ENCODE data around the gene EMILIN2. TPM values are rescaled to one million over a fixed set of nuclear protein-coding genes. Genes with fewer than 3 reads are reported as not detected.
"Not testable (repeated sequence)": the region's sequence is repeated elsewhere in the genome, so short reads cannot be mapped to it uniquely, and the experiment has no call there.

The EMILIN2 gene
- 8.7 and 12.5 TPM in 2 replicates for total RNA-seq
- long read RNA-seq, partial matches to known transcripts: 0 of 5 reads
- long read RNA-seq, other reads (novel, unspliced or antisense): 3 of 5 reads

DNA sequence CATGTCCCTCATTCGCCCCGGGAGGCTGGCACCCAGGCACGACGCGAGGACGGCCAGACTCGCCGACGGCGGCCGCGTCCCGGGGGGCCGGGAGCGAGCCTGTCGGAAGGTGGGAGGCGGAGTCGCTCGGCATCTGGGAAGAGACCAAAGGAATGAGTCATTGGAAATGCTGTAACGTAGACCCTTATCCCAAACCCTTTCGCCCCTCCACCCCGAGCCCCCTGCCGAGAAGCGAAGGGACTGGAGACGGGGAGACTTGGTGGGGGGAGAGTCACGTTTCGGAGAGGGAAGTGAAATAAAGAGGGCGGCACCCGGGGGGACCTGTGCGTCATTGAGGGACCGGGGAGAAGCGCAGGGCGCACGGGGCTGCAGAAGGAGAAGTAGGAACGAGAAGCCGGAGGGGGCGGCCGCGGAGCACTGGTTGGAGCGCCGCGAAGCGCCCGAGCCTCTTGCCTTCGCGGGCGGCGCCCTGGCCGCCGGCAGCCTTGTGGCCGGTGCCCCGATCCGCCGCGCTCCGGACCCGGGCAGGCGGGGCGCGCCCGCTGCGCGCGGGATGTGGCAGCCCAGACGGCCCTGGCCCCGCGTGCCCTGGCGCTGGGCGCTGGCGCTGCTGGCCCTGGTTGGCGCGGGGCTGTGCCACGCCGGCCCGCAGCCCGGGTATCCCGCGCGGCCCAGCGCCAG lies at the start of gene EMILIN2:
Gene EMILIN2, plus strand, starts transcription at position 371 of the 681 bp plus-strand sequence. Its CDS starts 183 bp downstream, at position 554.
- Mint-ChIP-seq H3K36me3 (ENCODE audit: insufficient read depth) (no peaks in the 10 kb centered on the region), H3K4me1 (ENCODE audit: low read depth) (peaks cover 6% of the 10 kb centered on the region), H3K9me3 (ENCODE audit: low read depth) (no peaks in the 10 kb centered on the region), H3K27me3 (peaks cover 76% of the 10 kb centered on the region), H3K27ac (no peak within 1 kb of the TSS), H3K4me3 (ENCODE audit: low read depth) (peak within 1 kb of the TSS; percentile 70)
- TF ChIP-seq, protein P1, sequence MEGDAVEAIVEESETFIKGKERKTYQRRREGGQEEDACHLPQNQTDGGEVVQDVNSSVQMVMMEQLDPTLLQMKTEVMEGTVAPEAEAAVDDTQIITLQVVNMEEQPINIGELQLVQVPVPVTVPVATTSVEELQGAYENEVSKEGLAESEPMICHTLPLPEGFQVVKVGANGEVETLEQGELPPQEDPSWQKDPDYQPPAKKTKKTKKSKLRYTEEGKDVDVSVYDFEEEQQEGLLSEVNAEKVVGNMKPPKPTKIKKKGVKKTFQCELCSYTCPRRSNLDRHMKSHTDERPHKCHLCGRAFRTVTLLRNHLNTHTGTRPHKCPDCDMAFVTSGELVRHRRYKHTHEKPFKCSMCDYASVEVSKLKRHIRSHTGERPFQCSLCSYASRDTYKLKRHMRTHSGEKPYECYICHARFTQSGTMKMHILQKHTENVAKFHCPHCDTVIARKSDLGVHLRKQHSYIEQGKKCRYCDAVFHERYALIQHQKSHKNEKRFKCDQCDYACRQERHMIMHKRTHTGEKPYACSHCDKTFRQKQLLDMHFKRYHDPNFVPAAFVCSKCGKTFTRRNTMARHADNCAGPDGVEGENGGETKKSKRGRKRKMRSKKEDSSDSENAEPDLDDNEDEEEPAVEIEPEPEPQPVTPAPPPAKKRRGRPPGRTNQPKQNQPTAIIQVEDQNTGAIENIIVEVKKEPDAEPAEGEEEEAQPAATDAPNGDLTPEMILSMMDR (IDR thresholded peaks at IDR 0.05; ENCODE audit: unreplicated experiment): no peak
- peak; percentile 18 for DNase-seq (ENCODE audit: low spot score, unreplicated experiment)

DNA sequence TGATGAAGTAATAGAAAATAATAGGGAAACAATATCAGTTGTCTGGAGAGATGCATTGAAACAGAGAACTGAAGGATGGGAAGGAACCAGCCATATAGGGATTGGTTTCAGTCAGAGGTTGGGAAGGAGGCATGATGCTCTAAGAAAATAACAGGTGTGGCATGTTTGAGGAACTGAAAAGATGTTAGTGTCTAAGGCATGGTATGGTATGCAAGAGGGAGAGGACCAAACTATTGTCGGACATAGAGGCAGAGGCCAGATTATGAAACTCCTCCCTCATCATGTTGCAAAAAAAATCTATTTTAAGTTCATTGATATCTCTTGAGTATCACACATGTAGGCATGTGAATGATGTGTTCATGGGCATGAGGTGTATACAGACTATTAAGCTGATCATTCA lies 48.9 kb upstream of the EMILIN2 start:
- Mint-ChIP-seq H3K9me3 (ENCODE audit: low read depth) (no peaks in the 10 kb centered on the region), H3K4me3 (ENCODE audit: low read depth) (no peak overlapping the region), H3K27ac (no peak overlapping the region), H3K27me3 (no peaks in the 10 kb centered on the region), H3K36me3 (ENCODE audit: insufficient read depth) (peaks cover 16% of the 10 kb centered on the region), H3K4me1 (ENCODE audit: low read depth) (peaks cover 2% of the 10 kb centered on the region)
- TF ChIP-seq, protein P1 (IDR thresholded peaks at IDR 0.05; ENCODE audit: unreplicated experiment): no peak
- DNase-seq (ENCODE audit: low spot score, unreplicated experiment): no peak

DNA sequence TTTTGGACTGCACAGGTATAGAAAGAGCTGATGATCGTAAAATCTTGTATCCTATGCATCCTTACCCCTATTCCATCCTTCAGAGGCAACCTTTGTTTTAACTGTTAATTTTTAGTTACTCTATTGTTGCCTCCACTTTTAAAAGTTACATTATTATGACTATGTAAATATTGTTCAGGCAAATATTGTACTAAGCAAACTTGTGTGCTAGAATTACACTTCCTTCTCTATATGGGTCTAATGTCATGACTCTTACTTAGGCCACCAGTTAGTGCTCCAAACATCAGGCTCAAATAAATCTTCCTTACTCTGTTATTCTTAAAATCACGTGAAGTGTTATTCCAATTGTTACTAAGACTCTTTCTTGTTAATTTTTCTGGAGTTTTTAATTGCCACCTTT lies 47.4 kb upstream of the EMILIN2 start:
- Mint-ChIP-seq H3K36me3 (ENCODE audit: insufficient read depth) (peaks cover 14% of the 10 kb centered on the region), H3K4me3 (ENCODE audit: low read depth) (no peak overlapping the region), H3K4me1 (ENCODE audit: low read depth) (peaks cover 2% of the 10 kb centered on the region), H3K27me3 (no peaks in the 10 kb centered on the region), H3K9me3 (ENCODE audit: low read depth) (no peaks in the 10 kb centered on the region), H3K27ac (no peak overlapping the region)
- TF ChIP-seq, protein P1 (IDR thresholded peaks at IDR 0.05; ENCODE audit: unreplicated experiment): no peak
- DNase-seq (ENCODE audit: low spot score, unreplicated experiment): no peak

DNA sequence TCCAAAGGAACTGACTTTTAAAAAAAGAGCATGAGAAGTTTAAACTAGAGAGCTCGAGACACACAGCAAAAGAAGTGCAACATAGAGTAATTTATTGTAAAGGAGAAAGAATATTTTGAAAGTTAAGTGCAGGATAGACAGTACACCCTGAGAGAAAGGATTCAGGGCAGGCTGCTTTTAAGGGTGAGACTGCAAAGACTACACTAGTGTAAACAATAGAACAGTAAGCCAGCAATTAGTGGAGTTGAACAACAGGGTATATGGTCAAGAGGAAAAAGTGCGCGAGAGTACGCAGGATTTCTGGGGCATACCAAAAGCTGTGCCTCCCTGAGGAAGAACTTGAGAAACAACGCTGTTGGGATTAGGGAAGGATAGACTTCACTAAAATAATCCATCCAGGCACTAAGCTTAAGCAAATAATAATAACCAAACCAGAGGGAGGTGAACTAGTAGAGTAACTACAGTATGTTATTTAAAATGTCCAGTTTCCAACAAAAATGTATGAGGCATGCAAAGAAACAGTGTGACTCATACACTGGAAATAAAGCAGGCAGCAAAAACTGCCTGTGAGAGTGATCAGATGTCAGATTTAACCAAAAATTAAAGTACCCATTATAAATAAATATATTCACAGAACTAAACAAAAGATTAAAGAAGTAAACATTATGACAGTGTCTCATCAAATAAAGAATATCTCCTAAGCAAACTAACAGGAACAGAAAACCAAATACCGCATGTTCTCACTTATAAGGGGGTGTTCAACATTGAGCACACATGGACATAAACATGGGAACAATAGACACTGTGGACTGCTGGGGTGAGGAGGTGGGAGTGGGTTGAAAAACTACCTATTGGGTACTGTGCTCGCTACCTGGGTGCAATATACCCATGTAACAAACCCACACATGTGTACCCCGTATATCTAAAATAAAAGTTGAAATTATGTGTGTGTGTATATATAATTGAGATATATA lies 40.5 kb upstream of the EMILIN2 start:
- Mint-ChIP-seq H3K36me3 (ENCODE audit: insufficient read depth) (peaks cover 6% of the 10 kb centered on the region), H3K27ac (peak overlapping the region; percentile 4), H3K9me3 (ENCODE audit: low read depth) (peaks cover 17% of the 10 kb centered on the region), H3K4me1 (ENCODE audit: low read depth) (peaks cover 4% of the 10 kb centered on the region), H3K4me3 (ENCODE audit: low read depth) (no peak overlapping the region), H3K27me3 (no peaks in the 10 kb centered on the region)
- TF ChIP-seq, protein P1 (IDR thresholded peaks at IDR 0.05; ENCODE audit: unreplicated experiment): no peak
- DNase-seq (ENCODE audit: low spot score, unreplicated experiment): no peak

DNA sequence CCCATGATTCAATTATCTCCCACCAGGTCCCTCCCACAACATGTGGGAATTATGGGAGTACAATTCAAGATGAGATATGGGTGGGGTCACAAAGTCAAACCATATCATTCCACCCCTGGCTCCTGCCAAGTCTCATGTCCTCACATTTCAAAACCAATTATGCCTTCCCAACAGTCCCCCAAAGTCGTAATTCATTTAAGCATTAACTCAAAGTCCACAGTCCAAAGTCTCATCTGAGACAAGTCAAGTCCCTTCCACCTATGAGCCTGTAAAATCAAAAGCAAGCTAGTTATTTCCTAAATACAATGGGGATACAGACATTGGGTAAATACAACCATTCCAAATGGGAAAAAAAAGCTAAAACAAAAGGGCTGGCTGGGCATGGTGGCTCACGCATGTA lies 38.2 kb upstream of the EMILIN2 start:
- not testable (repeated sequence) for DNase-seq (ENCODE audit: low spot score, unreplicated experiment); H3K4me1 Mint-ChIP-seq (ENCODE audit: low read depth); H3K36me3 Mint-ChIP-seq (ENCODE audit: insufficient read depth); H3K27me3 Mint-ChIP-seq; H3K4me3 Mint-ChIP-seq (ENCODE audit: low read depth); H3K27ac Mint-ChIP-seq
- peaks cover 25% of the 10 kb centered on the region for H3K9me3 Mint-ChIP-seq (ENCODE audit: low read depth)

DNA sequence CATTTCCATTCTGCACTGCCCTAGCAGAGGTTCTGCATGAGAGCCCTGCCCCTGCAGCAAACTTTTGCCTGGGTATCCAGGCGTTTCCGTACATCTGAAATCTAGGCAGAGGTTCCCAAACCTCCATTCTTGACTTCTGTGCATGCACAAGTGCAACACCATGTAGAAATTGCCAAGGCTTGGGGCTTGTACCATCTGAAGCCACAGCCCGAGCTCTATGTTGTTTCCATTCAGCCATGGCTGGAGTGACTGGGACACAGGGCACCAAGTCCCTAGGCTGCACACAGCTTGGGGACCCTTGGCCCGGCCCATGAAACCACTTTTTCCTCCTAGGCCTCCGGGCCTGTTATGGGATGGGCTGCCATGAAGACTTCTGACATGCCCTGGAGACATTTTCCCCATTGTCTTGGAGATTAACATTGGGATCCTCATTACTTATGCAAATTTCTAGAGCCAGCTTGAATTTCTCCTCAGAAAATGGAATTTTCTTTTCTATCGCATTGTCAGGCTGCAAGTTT lies 37.1 kb upstream of the EMILIN2 start:
- not testable (repeated sequence) for H3K27me3 Mint-ChIP-seq; H3K27ac Mint-ChIP-seq; DNase-seq (ENCODE audit: low spot score, unreplicated experiment); H3K4me1 Mint-ChIP-seq (ENCODE audit: low read depth); H3K36me3 Mint-ChIP-seq (ENCODE audit: insufficient read depth); H3K4me3 Mint-ChIP-seq (ENCODE audit: low read depth)
- peaks cover 30% of the 10 kb centered on the region for H3K9me3 Mint-ChIP-seq (ENCODE audit: low read depth)
